ENCODE results near the gene RCAN3. TPM values are rescaled to one million over a fixed set of nuclear protein-coding genes. Genes with fewer than 3 reads are reported as not detected.

The RCAN3 gene
- total RNA-seq, 1 experiment from 2014 or later, result 17.5 TPM

DNA sequence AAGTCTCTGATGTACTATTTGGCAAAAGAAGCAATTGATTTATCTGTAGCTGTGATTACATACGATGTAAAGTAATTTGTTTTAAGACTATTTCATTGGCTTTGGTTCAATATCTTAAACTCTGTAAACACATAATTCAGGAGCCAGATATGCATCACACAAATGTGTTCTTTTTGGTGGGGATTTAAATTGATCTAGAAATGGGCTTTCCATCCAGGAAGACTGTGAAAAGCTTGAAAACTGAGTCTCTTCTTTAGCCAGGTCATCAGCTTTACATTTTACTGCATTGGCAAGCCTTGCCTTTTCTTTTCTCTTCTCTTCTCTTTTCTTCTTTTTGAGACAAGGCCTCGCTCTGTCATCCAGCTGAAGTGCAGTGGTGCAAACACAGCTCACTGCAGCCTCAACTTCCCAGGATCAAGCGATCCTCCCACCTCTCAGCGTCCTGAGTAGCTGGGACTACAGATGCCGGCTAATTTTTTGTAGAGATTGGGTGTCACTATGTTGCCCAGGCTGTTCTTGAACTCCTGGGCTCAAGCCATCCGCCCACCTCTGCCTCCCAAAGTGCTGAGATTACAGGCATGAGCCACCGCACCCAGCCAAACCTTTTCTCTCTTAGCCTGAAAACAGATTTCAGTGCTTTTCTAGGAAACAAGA lies 1.4 kb downstream of the RCAN3 start:
- TF ChIP-seq TCF7L2 (IDR thresholded peaks at IDR 0.05; ENCODE audit: low read depth, low read length), result no peak
- no peak for TF ChIP-seq POLR2AphosphoS5 (IDR thresholded peaks at IDR 0.05; ENCODE audit: low read depth, low read length)
- TF ChIP-seq, protein P1, sequence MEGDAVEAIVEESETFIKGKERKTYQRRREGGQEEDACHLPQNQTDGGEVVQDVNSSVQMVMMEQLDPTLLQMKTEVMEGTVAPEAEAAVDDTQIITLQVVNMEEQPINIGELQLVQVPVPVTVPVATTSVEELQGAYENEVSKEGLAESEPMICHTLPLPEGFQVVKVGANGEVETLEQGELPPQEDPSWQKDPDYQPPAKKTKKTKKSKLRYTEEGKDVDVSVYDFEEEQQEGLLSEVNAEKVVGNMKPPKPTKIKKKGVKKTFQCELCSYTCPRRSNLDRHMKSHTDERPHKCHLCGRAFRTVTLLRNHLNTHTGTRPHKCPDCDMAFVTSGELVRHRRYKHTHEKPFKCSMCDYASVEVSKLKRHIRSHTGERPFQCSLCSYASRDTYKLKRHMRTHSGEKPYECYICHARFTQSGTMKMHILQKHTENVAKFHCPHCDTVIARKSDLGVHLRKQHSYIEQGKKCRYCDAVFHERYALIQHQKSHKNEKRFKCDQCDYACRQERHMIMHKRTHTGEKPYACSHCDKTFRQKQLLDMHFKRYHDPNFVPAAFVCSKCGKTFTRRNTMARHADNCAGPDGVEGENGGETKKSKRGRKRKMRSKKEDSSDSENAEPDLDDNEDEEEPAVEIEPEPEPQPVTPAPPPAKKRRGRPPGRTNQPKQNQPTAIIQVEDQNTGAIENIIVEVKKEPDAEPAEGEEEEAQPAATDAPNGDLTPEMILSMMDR (IDR thresholded peaks at IDR 0.05), result no peak
- TF ChIP-seq, protein P2, sequence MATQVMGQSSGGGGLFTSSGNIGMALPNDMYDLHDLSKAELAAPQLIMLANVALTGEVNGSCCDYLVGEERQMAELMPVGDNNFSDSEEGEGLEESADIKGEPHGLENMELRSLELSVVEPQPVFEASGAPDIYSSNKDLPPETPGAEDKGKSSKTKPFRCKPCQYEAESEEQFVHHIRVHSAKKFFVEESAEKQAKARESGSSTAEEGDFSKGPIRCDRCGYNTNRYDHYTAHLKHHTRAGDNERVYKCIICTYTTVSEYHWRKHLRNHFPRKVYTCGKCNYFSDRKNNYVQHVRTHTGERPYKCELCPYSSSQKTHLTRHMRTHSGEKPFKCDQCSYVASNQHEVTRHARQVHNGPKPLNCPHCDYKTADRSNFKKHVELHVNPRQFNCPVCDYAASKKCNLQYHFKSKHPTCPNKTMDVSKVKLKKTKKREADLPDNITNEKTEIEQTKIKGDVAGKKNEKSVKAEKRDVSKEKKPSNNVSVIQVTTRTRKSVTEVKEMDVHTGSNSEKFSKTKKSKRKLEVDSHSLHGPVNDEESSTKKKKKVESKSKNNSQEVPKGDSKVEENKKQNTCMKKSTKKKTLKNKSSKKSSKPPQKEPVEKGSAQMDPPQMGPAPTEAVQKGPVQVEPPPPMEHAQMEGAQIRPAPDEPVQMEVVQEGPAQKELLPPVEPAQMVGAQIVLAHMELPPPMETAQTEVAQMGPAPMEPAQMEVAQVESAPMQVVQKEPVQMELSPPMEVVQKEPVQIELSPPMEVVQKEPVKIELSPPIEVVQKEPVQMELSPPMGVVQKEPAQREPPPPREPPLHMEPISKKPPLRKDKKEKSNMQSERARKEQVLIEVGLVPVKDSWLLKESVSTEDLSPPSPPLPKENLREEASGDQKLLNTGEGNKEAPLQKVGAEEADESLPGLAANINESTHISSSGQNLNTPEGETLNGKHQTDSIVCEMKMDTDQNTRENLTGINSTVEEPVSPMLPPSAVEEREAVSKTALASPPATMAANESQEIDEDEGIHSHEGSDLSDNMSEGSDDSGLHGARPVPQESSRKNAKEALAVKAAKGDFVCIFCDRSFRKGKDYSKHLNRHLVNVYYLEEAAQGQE (IDR thresholded peaks at IDR 0.05; ENCODE audit: insufficient read depth in 1 of 2, low read depth in 2 of 2, low read length in 1 of 2), result no peak
- no peak for TF ChIP-seq SIN3A (IDR thresholded peaks at IDR 0.05; ENCODE audit: borderline replicate concordance, insufficient read depth, low read depth, low read length)
- intact Hi-C loops (cut with micrococcal nuclease; ENCODE audit: unreplicated experiment), result no loop called here
- Histone ChIP-seq H3K4me3 (ENCODE audit: low read depth in 2 of 2, low read length in 2 of 2) (peak overlapping the region; percentile 65 to 78), H3K4me1 (ENCODE audit: control insufficient read depth, insufficient read depth, low read length) (peaks cover 8% of the 10 kb centered on the region), H3K27ac (ENCODE audit: low read length) (peak overlapping the region; percentile 83; the same call in 1 of the 2 replicates), H3K9me3 (ENCODE audit: control insufficient read depth, insufficient read depth, low read depth, low read length) (no peaks in the 10 kb centered on the region), H3K36me3 (ENCODE audit: control insufficient read depth, insufficient read depth, low read length) (no peaks in the 10 kb centered on the region; the same call in 1 of the 2 replicates), H3K27me3 (ENCODE audit: control insufficient read depth, insufficient read depth, low read length) (no peaks in the 10 kb centered on the region)
- in situ Hi-C loops (cut with HindIII; ENCODE audit: low pct_unique_long_range_greater_than_20kb, low sequenced_read_pairs), result no loop called here
- ChIA-PET POLR2A (no interaction called here), CTCF (interaction anchor here (0.5 to 0.6 kb wide), 2 partner anchors 14 to 345 kb away, joined by 6 to 21 read pairs; no protein-coding TSS in a partner anchor)
- ATAC-seq (no peak), DNase-seq (ENCODE audit: low read depth, low spot score) (no peak)
- no TSS peak for BruUV-seq (replicated peaks)

DNA sequence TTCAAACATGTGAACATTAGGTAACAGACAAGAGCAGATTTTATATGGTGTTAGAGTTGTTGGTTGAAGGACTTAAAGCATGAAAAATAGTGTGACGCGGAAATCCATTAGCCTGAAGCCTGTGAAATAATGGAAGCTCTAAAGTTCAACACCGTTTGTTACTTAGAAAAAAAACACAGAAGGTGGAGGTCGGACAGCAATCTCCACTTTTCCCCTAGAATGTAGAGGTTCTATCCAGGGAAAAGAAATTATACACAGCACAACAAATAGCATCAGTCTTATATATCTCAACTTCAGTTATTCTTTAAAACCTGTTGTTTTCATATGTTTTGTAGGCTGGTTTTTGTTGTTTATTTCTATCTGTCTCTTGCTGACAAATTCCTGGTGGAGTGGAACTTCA lies 1.9 kb downstream of the RCAN3 start:
- no peak overlapping the region for H3K4me3 ChIP-seq (ENCODE audit: low read depth in 2 of 2, low read length in 2 of 2)
- ChIA-PET POLR2A (interaction anchor here (0.7 kb wide), 1 partner anchor 368 kb away, joined by 4 read pairs; no protein-coding TSS in a partner anchor), CTCF (no interaction called here)
- TF ChIP-seq, protein P1 (IDR thresholded peaks at IDR 0.05), result no peak
- TF ChIP-seq TCF7L2 (IDR thresholded peaks at IDR 0.05; ENCODE audit: low read depth, low read length) (no peak), SIN3A (IDR thresholded peaks at IDR 0.05; ENCODE audit: borderline replicate concordance, insufficient read depth, low read depth, low read length) (no peak), POLR2AphosphoS5 (IDR thresholded peaks at IDR 0.05; ENCODE audit: low read depth, low read length) (no peak)
- TF ChIP-seq, protein P2 (IDR thresholded peaks at IDR 0.05; ENCODE audit: insufficient read depth in 1 of 2, low read depth in 2 of 2, low read length in 1 of 2), result no peak
- H3K9me3 ChIP-seq (ENCODE audit: control insufficient read depth, insufficient read depth, low read depth, low read length), result no peaks in the 10 kb centered on the region
- DNase-seq (ENCODE audit: low read depth, low spot score) (no peak), ATAC-seq (no peak)
- H3K27me3 ChIP-seq (ENCODE audit: control insufficient read depth, insufficient read depth, low read length), result no peaks in the 10 kb centered on the region
- no peak overlapping the region for H3K27ac ChIP-seq (ENCODE audit: low read length)
- in situ Hi-C loops (cut with HindIII; ENCODE audit: low pct_unique_long_range_greater_than_20kb, low sequenced_read_pairs) (no loop called here), intact Hi-C loops (cut with micrococcal nuclease; ENCODE audit: unreplicated experiment) (no loop called here)
- BruUV-seq (replicated peaks), result TSS peak; percentile 69
- no peaks in the 10 kb centered on the region; the same call in 1 of the 2 replicates for H3K36me3 ChIP-seq (ENCODE audit: control insufficient read depth, insufficient read depth, low read length)
- peaks cover 8% of the 10 kb centered on the region for H3K4me1 ChIP-seq (ENCODE audit: control insufficient read depth, insufficient read depth, low read length)
